ENCODE results near the gene PACRG. TPM values are rescaled to one million over a fixed set of nuclear protein-coding genes. Genes with fewer than 3 reads are reported as not detected.

Gene PACRG
- total RNA-seq, 2 experiments from 2014 or later, result 0.66 to 0.81 TPM

DNA sequence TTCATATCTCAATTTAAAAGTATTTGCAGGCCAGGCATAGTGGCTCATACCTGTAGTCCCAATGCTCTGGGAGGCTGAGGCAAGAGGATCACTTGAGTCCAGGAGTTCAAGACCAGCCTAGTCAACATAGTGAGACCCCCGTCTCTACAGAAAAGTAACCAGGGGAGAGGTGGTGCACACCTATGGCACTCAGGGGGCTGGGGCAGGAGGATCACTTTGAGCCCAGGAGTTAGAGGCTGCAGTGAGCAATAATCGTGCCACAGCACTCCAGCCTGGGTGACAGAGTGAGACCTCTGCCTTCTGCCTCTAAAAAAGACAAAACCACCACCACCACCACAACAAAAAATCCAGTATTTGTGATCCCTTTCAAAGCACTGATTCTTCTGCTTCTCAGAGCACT lies 501.3 kb downstream of the PACRG start:
- H3K4me1 Mint-ChIP-seq (ENCODE audit: low read depth), result no peaks in the 10 kb centered on the region
- intact Hi-C loops (cut with DNase I, micrococcal nuclease), result no loop called here
- H3K4me3 ChIP-seq (ENCODE audit: low read length), result no peak overlapping the region
- H3K4me1 ChIP-seq (ENCODE audit: insufficient read depth, low read length), result no peaks in the 10 kb centered on the region
- no peak overlapping the region for H3K4me3 Mint-ChIP-seq
- H3K9me3 ChIP-seq (ENCODE audit: control insufficient read depth in 1 of 2, insufficient read depth in 1 of 2, low read length in 2 of 2), result no peaks in the 10 kb centered on the region
- H3K27me3 Mint-ChIP-seq, result no peaks in the 10 kb centered on the region
- H3K9me3 Mint-ChIP-seq, result no peaks in the 10 kb centered on the region
- POLR2A ChIA-PET, result no interaction called here
- no peak overlapping the region for H3K27ac ChIP-seq (ENCODE audit: low read depth in 1 of 2, low read length in 2 of 2)
- CTCF ChIA-PET, result no interaction called here
- H3K36me3 ChIP-seq (ENCODE audit: insufficient read depth, low read length), result no peaks in the 10 kb centered on the region
- ATAC-seq (ENCODE audit: poor library complexity), result no peak
- TF ChIP-seq, protein P1, sequence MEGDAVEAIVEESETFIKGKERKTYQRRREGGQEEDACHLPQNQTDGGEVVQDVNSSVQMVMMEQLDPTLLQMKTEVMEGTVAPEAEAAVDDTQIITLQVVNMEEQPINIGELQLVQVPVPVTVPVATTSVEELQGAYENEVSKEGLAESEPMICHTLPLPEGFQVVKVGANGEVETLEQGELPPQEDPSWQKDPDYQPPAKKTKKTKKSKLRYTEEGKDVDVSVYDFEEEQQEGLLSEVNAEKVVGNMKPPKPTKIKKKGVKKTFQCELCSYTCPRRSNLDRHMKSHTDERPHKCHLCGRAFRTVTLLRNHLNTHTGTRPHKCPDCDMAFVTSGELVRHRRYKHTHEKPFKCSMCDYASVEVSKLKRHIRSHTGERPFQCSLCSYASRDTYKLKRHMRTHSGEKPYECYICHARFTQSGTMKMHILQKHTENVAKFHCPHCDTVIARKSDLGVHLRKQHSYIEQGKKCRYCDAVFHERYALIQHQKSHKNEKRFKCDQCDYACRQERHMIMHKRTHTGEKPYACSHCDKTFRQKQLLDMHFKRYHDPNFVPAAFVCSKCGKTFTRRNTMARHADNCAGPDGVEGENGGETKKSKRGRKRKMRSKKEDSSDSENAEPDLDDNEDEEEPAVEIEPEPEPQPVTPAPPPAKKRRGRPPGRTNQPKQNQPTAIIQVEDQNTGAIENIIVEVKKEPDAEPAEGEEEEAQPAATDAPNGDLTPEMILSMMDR (IDR thresholded peaks at IDR 0.05), result no peak
- no peaks in the 10 kb centered on the region for H3K27me3 ChIP-seq (ENCODE audit: control insufficient read depth in 1 of 2, insufficient read depth in 2 of 2, low read length in 2 of 2)
- H3K27ac Mint-ChIP-seq, result no peak overlapping the region
- no peak for DNase-seq
- no peaks in the 10 kb centered on the region for H3K36me3 Mint-ChIP-seq (ENCODE audit: low read depth)

DNA sequence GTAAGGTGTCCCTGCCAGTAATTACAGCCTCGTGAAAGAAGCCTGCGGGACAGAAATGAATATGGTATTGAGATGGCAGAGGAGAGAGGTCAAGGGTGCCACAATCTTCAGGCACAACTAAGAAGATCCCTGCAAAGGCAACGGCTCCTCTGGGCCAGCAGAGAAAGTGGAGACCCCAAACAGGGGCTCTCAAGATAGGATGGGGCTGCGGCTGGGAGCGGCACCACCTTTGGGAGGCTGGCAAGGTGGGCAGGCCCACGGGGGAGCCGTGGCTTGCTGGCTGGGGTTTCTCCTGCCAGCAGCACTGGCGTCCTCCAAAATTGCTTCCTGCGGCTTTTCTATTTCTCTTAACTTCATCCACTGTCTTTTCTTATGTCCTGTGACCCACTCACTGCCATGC lies 503.1 kb downstream of the PACRG start:
- CTCF ChIA-PET, result no interaction called here
- Histone ChIP-seq H3K9me3 (ENCODE audit: control insufficient read depth in 1 of 2, insufficient read depth in 1 of 2, low read length in 2 of 2) (no peaks in the 10 kb centered on the region), H3K36me3 (ENCODE audit: insufficient read depth, low read length) (no peaks in the 10 kb centered on the region), H3K4me1 (ENCODE audit: insufficient read depth, low read length) (no peaks in the 10 kb centered on the region), H3K27ac (ENCODE audit: low read depth in 1 of 2, low read length in 2 of 2) (no peak overlapping the region), H3K4me3 (ENCODE audit: low read length) (no peak overlapping the region), H3K27me3 (ENCODE audit: control insufficient read depth in 1 of 2, insufficient read depth in 2 of 2, low read length in 2 of 2) (no peaks in the 10 kb centered on the region)
- DNase-seq (no peak), ATAC-seq (ENCODE audit: poor library complexity) (no peak)
- Mint-ChIP-seq H3K4me3 (no peak overlapping the region), H3K36me3 (ENCODE audit: low read depth) (no peaks in the 10 kb centered on the region), H3K9me3 (no peaks in the 10 kb centered on the region), H3K4me1 (ENCODE audit: low read depth) (no peaks in the 10 kb centered on the region), H3K27me3 (no peaks in the 10 kb centered on the region), H3K27ac (no peak overlapping the region)
- TF ChIP-seq, protein P1 (IDR thresholded peaks at IDR 0.05), result no peak
- intact Hi-C loops (cut with DNase I, micrococcal nuclease), result no loop called here
- POLR2A ChIA-PET, result no interaction called here

DNA sequence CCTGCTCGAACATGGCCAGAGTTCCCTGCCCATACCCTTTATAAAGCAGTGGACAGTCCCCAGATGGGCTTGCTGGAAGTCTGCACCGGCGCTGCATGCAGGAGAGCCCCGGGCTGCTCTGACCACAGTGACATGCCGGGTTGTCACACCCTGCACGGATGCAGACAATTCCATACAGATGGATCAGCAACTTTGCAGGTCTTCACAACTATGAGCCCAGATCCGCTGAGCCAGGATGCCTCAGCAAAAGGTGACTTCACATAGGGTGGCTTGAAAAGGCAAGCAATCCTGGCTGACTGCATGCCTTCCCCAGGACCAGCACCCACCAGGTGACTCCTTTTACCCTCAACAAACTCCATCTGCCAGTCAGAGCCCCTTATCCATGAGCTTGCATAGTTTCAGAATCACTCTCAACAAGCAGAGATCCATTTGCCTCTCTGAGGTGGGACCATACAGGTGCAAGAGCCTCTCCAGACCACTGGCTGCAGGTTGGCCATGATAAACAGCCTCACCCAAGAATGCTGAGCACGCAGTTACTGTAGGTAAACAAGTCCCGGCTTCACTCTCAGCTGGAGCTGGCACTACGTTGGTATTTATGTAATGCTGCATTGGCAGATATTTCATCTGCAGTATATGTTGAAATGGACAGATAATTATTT lies 503.7 kb downstream of the PACRG start:
- ATAC-seq (ENCODE audit: poor library complexity) (no peak), DNase-seq (no peak)
- H3K4me3 ChIP-seq (ENCODE audit: low read length), result no peak overlapping the region
- intact Hi-C loops (cut with DNase I, micrococcal nuclease), result no loop called here
- no peaks in the 10 kb centered on the region for H3K36me3 Mint-ChIP-seq (ENCODE audit: low read depth)
- H3K27me3 Mint-ChIP-seq, result no peaks in the 10 kb centered on the region
- H3K9me3 Mint-ChIP-seq, result no peaks in the 10 kb centered on the region
- no peaks in the 10 kb centered on the region for H3K9me3 ChIP-seq (ENCODE audit: control insufficient read depth in 1 of 2, insufficient read depth in 1 of 2, low read length in 2 of 2)
- H3K27me3 ChIP-seq (ENCODE audit: control insufficient read depth in 1 of 2, insufficient read depth in 2 of 2, low read length in 2 of 2), result no peaks in the 10 kb centered on the region
- ChIA-PET CTCF (no interaction called here), POLR2A (no interaction called here)
- H3K4me1 ChIP-seq (ENCODE audit: insufficient read depth, low read length), result no peaks in the 10 kb centered on the region
- TF ChIP-seq, protein P1 (IDR thresholded peaks at IDR 0.05), result no peak
- H3K4me3 Mint-ChIP-seq, result no peak overlapping the region
- H3K27ac Mint-ChIP-seq, result no peak overlapping the region
- no peaks in the 10 kb centered on the region for H3K4me1 Mint-ChIP-seq (ENCODE audit: low read depth)
- H3K36me3 ChIP-seq (ENCODE audit: insufficient read depth, low read length), result no peaks in the 10 kb centered on the region
- H3K27ac ChIP-seq (ENCODE audit: low read depth in 1 of 2, low read length in 2 of 2), result no peak overlapping the region
